ENCODE measurements around the gene BSG. TPM values are rescaled to one million over a fixed set of nuclear protein-coding genes. Genes with fewer than 3 reads are reported as not detected.

BSG gene
- total RNA-seq, 1 experiment from 2014 or later, result 911 TPM

DNA sequence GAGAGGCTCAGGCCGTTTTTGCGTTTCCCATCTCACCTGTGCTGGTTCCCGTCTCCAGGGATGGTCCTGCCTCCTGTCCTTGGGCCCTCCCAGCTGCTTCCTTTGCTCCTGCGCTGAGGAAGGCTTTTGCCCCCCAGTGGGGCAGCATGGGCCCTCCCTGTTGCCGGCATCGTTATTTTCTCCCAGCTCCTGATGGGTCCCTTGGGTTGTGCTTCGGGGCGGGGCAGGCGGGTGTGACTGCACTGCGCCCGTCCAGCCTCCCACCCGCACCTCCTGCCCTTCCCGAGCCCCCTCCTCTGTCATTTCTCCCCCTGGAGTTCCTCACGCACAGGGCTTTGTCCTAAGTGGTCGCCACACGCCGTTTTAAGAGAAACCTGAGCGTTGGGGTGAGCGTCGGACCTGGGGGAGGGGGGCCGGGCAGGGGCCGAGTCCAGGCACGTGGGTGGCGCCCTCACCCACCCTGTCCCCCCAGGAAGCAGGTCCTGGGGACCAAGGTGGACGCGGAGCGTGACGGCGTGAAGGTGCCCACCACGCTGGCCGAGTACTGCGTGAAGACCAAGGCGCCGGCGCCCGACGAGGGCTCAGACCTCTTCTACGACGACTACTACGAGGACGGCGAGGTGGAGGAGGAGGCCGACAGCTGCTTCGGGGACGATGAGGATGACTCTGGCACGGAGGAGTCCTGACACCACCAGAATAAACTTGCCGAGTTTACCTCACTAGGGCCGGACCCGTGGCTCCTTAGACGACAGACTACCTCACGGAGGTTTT, 31.3 kb upstream of the BSG start:
- no peak for DNase-seq (ENCODE audit: low read depth)

DNA sequence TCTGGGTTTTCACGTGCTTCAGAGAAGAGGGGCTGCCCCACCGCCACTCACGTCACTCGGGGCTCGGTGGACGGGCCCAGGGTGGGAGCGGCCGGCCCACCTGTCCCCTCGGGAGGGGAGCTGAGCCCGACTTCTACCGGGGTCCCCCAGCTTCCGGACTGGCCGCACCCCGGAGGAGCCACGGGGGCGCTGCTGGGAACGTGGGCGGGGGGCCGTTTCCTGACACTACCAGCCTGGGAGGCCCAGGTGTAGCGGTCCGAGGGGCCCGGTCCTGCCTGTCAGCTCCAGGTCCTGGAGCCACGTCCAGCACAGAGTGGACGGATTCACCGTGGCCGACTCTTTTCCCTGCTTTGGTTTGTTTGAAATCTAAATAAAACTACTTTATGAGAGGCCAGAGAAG, 30.7 kb upstream of the BSG start:
- no peak for DNase-seq (ENCODE audit: low read depth)

DNA sequence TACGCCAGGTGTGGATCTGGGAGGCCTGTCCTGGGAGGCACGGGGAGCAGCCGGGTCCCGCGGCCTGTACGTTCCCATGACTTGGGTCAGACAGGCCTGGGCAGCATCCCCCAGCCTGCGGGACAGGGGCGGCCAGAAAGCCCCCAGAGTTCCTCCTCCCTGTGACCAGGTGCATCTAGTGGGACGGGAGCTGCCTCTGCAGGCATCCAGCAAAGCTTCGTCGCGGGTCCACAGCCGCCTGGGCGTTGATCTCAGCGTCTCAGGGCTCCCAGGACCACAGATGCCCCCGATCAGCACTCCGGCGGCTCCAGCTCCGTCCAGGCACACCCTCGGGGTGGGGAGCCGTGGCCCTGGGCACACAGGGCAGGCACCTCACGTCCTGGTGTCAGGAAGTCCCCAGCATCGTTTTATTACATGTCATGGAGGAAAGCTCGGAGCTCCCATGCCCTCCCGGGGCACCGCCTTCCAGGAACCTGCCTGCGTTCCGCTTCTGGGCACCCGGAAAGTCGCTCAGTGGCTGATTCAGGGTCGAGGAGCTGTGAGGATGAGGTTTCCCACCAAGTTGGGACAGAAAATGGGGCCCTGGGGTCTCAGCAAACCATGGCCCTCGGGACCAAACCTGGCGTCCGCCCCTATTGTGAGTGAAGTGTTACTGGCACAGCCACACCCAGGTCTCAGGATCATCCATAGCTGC, 30.1 kb upstream of the BSG start:
- no peak for DNase-seq (ENCODE audit: low read depth)

DNA sequence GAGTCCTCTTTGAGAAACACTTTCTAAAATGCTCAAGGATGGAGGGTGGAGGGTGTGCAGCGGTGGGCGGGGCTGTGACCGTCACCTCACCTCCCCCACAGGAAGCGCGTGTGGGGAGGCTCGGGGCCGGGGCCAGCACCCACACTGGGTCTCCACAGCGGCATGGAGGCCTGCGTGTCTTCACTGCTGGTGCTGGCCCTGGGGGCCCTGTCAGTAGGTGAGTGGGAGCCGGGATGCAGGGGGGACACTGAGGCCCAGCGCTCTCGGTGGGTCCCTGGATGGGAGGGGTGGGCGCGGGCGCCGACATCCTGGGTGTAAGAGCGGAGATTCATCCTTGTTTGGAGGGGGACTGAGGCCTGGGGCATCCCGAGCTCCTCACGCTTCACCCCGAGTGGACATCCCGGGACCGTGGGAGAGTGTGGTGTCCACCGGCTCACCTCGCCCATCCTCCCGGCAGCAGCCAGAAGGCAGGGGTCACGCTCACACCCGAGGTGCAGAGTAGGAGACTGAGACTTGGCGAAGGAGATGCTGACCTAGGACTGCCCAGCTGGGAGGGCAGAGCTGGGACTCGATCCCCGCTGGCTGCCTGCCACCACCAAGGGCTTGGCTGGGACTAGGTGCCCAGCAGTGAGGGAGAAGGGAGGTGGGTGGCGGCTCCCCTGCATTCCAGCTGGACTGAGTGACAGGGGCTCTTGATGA, 28.3 kb upstream of the BSG start, which contains the start of gene GZMM:
Gene GZMM, plus strand, starts transcription at position 144 of the 699 bp plus-strand sequence. Its CDS starts 19 bp downstream, at position 163.
- DNase-seq (ENCODE audit: low read depth), result no peak

DNA sequence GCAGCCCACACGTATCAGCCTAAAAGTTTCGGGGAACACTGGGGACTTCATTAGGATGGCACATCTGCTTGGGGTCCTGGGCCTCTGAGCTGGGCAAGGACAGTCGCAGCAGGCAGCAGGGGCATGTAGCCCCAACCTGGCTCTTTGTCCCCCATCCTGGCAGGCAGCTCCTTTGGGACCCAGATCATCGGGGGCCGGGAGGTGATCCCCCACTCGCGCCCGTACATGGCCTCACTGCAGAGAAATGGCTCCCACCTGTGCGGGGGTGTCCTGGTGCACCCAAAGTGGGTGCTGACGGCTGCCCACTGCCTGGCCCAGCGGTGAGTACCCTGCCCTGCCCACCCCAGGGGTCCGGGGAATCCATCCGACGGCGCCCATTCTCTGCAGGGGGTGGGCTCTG, 25.3 kb upstream of the BSG start:
- no peak for DNase-seq (ENCODE audit: low read depth)

DNA sequence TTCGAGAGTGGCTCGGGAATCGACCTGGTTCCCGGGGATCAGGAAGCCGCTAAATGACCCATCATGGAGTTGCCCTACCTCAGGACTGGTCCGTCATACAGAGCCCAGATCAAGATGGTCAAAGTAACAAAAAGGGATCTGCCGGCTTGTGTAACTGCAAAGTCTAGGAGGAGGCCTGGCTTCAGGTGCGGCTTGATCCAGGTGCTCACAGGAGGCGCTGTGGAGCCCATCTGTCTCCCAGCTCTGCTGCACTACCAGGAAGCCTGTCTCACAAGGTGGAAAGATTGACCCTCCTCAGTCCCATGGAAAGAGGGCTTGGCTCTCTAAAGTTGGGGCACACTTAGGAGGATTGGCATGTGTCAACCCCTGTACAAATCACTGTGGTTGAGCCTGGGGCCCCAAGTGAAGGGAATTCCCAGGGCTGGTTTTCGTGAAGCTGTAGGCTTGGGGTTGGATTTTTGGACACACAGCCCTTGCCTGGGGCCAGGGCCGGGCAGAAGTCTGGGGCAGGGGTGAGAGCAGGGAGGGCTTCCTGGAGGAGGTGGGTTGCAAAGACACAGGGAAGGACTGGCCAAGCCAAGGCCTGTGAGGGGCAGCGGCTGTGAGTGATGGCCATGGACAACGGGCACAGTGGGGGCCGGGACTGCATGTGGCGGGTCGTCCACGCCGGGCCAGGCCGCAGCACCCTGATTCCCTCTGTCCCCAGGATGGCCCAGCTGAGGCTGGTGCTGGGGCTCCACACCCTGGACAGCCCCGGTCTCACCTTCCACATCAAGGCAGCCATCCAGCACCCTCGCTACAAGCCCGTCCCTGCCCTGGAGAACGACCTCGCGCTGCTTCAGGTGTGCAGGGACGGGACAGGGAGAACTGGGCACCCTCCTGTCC, 24.3 kb upstream of the BSG start:
- no peak for DNase-seq (ENCODE audit: low read depth)

DNA sequence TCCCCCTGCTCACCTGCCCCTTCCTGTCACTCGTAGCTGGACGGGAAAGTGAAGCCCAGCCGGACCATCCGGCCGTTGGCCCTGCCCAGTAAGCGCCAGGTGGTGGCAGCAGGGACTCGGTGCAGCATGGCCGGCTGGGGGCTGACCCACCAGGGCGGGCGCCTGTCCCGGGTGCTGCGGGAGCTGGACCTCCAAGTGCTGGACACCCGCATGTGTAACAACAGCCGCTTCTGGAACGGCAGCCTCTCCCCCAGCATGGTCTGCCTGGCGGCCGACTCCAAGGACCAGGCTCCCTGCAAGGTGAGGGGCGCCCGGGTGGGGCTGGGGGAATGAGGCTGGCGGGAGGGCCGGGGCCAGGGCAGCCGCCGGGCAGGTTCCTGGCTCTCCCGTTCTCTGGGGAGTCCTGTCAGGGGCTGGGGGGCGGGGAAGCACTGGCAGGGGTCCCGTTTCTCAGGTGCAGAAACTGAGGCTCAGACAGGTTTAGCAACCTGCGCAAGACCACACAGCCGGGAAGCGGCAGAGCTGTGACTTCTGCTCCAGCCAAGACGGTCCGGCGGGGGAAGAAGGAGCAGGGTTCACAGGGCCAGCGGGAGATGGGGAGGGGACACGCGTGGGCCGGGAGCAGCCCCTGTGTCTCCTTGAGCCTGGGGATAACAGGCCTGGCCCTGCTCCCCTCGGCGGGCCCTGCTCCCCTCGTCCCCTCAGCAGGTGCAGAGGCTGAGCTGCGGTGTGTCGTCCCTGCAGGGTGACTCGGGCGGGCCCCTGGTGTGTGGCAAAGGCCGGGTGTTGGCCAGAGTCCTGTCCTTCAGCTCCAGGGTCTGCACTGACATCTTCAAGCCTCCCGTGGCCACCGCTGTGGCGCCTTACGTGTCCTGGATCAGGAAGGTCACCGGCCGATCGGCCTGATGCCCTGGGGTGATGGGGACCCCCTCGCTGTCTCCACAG, 23.2 kb upstream of the BSG start:
- no peak for DNase-seq (ENCODE audit: low read depth)

DNA sequence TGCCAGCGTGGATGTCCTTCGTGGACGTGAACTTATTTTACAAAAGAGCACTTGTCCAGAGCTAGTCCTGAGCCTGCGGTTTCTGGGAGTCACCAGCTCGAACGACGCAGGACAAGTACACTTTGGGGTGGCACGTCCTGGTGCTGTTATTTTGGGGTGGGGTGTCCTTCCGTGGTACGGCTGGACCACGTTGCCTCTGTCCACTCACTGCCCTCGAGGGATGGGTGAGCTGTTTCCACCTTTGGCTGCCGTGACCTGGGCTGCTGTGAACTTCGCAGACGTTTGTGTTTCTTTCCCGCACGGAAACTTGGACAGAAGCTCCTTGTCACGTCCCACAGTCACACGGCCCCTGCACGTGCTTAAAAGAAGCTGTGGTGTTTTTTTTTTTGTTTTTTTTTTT, 17.6 kb upstream of the BSG start:
- no peak for DNase-seq (ENCODE audit: low read depth)

DNA sequence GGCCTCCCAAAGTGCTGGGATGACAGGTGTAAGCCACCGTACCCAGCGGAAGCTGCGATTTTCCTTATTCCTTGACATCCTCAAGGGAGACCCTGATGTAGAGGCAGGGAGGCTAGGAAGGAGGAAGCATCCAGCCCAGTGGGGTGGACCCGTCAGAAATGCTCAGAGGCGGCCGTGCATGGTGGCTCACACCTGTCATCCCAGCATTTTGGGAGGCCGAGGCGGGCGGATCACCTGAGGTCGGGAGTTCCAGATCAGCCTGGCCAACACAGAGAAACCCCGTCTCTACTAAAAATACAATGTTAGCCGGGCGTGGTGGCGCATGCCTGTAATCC, 17.0 kb upstream of the BSG start:
- DNase-seq (ENCODE audit: low read depth), result no peak

DNA sequence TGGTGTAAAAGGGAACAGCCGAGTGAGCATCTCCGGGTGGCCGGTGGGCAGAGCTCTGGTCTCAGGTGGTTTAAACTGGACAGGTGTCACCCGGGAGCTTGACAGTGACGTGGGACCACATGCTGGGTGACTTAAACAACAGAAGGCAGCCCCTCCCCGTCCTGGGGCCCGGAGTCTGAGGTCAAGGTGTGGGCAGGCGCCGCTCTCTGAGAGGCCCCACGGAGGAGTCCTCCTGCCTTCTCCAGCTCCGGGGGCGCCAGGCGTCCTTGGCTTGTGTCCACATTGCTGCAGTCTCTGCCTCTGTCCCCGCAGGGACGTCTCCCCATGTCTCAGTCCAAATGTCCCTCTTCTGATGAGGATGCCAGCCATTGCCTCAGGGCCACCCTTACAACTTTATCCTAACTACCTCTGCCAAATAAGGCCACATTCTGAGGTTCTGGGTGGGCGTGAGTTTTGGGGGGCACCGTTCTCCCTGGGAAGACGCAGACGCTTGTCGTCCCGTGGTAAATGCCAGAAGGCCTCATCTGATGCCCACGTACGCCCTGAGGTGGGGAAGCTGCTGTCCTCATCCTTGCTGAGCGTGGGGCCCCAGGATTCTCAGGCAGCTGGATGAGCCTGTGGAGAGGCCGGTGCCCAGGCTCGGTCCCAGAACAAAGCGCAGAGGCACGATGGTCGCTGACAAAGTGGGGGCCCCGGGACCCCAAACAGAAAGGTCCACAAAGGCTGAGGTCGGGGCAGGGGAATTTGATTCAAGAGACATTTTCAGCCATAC, 15.6 kb upstream of the BSG start:
- DNase-seq (ENCODE audit: low read depth), result no peak

DNA sequence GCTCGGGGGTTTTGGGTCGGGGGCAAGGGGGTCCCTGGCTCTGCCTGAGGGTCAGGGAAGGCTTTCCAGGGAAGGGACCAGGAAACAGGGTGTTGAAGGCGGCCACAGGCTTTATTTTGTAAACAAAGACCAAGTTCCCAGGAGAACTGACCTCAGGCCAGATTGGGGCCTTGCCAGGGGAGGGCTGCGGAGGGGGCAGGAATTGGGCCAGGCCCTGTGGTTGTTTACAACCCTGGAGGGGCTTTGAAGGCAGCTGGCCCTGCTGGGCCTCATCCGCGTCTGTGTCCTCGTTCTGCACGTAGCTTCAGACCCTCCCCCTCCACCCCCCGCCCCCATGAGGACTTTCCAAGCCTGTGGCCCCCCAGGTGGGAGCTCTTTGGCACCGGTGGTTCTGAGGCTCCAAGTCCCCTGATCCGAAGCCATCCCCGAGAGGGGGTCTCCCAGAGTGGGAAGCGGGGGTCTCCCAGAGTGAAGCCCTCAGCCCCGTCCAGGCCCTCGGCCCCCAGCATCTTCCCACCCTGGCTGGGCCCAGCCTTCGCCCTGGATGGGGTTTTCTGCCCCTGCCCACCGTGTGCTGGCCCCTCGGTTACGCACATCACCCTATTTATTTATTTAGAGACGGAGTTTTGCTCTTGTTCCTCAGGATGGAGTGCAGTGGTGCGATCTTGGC, 13.5 kb upstream of the BSG start:
- DNase-seq (ENCODE audit: low read depth), result peak; percentile 49

DNA sequence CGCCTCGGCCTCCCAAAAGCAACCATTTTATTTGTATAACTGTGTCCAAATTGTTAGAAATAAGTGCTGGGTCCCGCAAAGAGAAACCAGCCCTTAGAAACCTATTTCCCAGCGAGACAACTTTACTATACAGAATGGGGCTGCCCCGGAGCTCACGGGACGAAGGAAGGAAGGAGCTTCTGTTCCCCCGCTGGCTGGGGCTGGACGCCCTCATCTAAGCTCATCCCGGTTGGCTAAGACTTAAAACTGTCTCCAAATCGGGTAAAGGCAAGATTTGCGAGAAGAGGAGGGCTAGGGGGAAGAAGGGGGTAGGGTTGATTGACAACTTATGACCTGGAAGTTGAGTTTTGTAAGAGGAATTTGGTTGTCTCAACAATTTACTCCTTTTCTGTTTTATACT, 12.3 kb upstream of the BSG start:
- DNase-seq (ENCODE audit: low read depth), result no peak

DNA sequence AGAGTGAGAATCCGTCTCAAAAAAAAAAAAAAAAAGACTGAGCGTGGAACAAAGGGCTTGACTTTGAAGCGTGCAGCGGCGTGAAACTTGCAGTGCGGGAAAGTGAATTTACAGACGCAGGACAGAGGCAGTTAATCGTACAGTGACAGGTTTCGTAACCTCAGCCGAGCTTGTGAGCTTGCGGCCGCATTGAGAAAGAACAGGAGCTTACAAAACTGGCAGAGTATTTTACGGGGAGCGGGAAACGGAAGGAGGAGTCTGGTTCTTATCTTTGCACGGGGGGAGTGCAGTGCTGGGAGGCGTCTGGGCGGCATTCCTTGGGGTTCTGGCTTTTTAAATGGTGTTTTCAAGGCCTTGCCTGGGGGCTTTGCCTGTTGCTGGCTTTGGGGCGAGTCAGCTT, 6.0 kb upstream of the BSG start:
- no peak for DNase-seq (ENCODE audit: low read depth)

DNA sequence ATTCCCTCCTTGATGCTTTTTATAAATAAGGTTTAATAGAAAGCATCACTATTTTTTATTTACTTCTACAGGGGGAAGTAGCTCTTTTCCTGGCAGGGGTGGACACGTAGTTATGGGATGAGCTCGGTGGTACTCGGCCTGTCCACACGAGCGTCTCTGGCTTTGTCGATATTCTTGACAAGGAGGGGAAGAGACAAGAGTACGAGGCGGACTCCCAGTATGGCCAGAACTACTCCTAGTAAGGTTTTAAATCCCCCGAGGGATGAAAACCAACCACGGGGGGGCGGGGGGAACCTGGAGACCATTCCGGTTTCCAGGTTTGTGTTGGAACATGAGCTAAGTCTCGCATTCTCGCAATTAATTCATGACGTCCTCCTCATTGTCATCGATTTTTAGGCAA, 5.6 kb upstream of the BSG start:
- no peak for DNase-seq (ENCODE audit: low read depth)

DNA sequence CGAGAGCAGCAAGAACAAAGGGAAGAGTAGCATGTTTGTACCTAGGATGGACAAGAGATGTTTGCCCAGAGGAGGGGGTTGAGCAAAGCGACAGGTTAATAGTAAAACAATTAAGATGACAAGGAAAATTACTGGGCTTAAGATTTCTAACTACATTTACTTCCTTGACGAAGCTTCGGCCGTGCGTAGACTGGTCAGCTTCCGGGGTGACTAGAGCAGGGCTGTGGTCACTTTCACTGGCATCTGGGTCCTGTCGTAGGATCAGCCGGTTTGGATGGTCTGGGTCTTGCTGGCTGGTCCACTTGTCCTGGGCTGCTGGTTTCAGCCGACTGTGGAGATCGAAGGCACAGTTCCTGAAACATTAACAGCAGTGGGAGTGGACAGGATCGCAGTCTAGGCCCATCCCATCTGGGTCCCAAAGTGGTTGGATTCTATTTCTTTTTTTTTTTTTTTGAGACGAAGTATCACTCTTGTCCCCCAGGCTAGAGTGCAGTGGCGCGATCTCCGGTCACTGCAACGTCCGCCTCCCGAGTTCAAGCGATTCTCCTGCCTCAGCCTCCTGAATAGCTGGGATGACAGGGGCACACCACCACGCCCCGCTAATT, 5.0 kb upstream of the BSG start:
- no peak for DNase-seq (ENCODE audit: low read depth)

DNA sequence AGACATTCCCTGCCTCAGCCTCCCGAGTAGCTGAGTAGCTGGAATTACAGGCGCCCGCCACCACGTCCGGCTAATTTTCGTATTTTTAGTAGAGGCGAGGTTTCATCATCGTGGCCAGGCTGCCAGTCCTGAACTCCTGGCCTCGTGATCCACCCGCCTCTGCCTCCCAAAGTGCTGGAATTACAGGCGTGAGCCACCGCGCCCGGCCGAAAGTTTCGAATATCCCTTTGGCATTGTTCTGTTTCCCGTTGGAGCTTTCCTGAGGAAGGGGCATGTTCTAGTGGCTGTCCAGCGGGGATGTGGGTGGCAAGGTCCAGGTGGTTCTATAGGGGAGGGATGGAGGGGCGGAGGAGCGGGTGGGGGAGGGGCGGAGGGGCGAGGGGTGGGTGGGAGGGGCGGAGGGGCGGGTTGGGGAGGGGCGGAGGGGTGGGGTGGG, 2.1 kb upstream of the BSG start:
- no peak for DNase-seq (ENCODE audit: low read depth)

DNA sequence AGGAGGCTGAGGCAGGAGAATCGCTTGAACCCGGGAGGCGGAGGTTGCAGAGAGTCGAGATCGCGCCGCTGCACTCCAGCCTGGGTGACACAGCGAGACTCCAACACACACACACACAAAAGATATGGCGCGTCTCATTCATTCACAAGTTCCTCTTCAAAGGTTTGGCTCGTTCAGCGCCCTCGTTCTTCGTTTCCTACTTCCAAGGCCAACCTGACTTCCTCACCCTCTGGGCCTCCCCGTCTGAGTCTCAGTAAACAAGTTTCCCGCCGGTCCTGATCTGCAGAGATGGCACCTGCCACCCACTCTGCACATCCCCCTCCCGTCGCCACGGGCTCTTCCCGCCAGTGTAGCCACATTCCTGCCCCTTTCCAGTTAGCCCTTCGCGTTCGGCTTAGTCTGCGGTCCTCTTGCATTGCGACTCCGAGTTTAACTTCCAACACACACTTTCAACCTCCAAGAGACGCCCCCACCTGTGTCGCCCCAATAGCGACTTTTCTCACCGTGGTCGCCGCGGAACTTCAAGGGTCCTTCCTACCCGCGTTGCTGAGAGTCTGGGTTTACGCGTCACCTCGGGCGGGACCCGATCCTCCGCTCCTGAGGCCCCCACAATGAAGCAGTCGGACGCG, 1.3 kb upstream of the BSG start:
- peak; percentile 39 for DNase-seq (ENCODE audit: low read depth)

DNA sequence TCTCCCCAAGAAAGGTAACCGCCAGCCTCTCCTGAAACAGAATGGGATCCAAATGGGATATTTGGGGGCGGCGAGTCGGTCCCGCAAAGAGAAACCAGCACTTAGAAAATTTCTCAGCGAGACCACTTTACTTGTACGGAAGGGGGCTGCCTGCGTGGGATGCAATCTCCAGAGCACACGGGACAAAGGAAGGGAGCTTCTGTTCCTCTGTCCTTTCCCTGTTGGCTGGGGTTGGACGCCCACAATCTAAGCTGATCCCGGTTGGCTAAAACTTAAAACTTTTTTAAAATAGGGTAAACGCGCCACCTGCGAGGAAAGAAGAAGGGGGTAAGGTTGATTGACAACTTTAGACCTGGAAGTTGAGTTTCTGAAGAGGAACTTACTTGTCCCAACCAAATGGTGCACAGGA, 826 bp upstream of the BSG start:
- peak; percentile 47 for DNase-seq (ENCODE audit: low read depth)

Data from RPMI7951 (cell line).